SK-N-SH (cell line): Measurements from ENCODE around the gene TIMELESS. TPM values are rescaled to one million over a fixed set of nuclear protein-coding genes. Genes with fewer than 3 reads are reported as not detected.

Experiments
- CTCF ChIA-PET: fragments of 300-600, 350-600 bp; formaldehyde crosslinking; extraction: SDS; loops from one replicate; lab custom pipeline; 2021; lab: Yijun Ruan, JAX
- POLR2A ChIA-PET: fragments of 350-600 bp; sonication (Branson Sonifier 250); formaldehyde crosslinking; extraction: SDS; loops from one replicate; lab custom pipeline; 2020; ENCODE audit warnings: antibody characterized with exemption, inconsistent platforms; lab: Yijun Ruan, JAX
- DNase-seq: peaks from one replicate; pipeline ENCODE4 v3.0.0; 2012
- H2AFZ ChIP-seq: fragments of 200-600 bp; sonication (generic); 2 replicates; pipeline ENCODE4 v1.8.1; 2016; ENCODE audit warnings: antibody characterized with exemption, mild to moderate bottlenecking, low read depth
- H3F3A ChIP-seq: fragments of 200-600 bp; sonication (generic); replicated peaks from 2 replicates; pipeline ENCODE3; 2016; ENCODE audit warnings: antibody characterized with exemption, mild to moderate bottlenecking; ENCODE audit not compliant: insufficient read depth
- H3K27ac ChIP-seq, 2 experiments: fragments of 200-500 bp in 1 of 2; fragments of 200-600 bp in 1 of 2; sonication (Bioruptor generic) in 1 of 2; sonication (generic), shearing (Covaris generic) in 1 of 2; 2 replicates each; pipeline versions ENCODE4 v1.5.1 to v1.6.1; 2014 to 2016; ENCODE audit warnings: low read depth in 2 of 2, inconsistent platforms in 1 of 2, low read length in 1 of 2, mild to moderate bottlenecking in 1 of 2, mixed read lengths in 1 of 2
- H3K27me3 ChIP-seq: fragments of 200-600 bp; sonication (generic), shearing (Covaris generic); 2 replicates; pipeline ENCODE4 v1.6.1; 2016; ENCODE audit warnings: mixed run types; ENCODE audit not compliant: insufficient read depth
- H3K36me3 ChIP-seq, 2 experiments: fragments of 200-500 bp in 1 of 2; fragments of 200-600 bp in 1 of 2; sonication (Bioruptor generic) in 1 of 2; sonication (generic) in 1 of 2; replicated peaks in 1 of 2; 2 replicates each; pipeline versions ENCODE3 to v1.5.1; 2014 to 2016; ENCODE audit warnings: low read length in 1 of 2, mild to moderate bottlenecking in 1 of 2; ENCODE audit not compliant: insufficient read depth in 2 of 2, control insufficient read depth in 1 of 2
- H3K4me1 ChIP-seq, 2 experiments: fragments of 200-500 bp in 1 of 2; fragments of 200-600 bp in 1 of 2; sonication (Bioruptor generic) in 1 of 2; sonication (generic), shearing (Covaris generic) in 1 of 2; 2 replicates each; pipeline versions ENCODE4 v1.5.1 to v1.6.1; 2014 to 2016; ENCODE audit warnings: low read depth in 1 of 2, low read length in 1 of 2, mixed run types in 1 of 2; ENCODE audit not compliant: insufficient read depth in 2 of 2, control insufficient read depth in 1 of 2
- H3K4me2 ChIP-seq: fragments of 200-600 bp; sonication (generic), shearing (Covaris generic); 2 replicates; pipeline ENCODE4 v1.6.1; 2017; ENCODE audit warnings: mixed run types
- H3K4me3 ChIP-seq, 2 experiments: fragments of 200-500 bp in 1 of 2; fragments of 200-600 bp in 1 of 2; sonication (Bioruptor generic) in 1 of 2; sonication (generic), shearing (Covaris generic) in 1 of 2; 2 replicates each; pipeline versions ENCODE4 v1.5.1 to v1.8.1; 2014 to 2016; ENCODE audit warnings: low read depth in 2 of 2, inconsistent platforms in 1 of 2, low read length in 1 of 2, mild to moderate bottlenecking in 1 of 2, mixed read lengths in 1 of 2, moderate library complexity in 1 of 2
- H3K79me2 ChIP-seq: fragments of 200-600 bp; sonication (generic); 2 replicates; pipeline ENCODE4 v1.8.1; 2017; ENCODE audit warnings: mild to moderate bottlenecking; ENCODE audit not compliant: insufficient read depth
- H3K9ac ChIP-seq: fragments of 200-600 bp; sonication (generic); 2 replicates; pipeline ENCODE4 v1.6.1; 2017; ENCODE audit warnings: mixed run types
- H3K9me2 ChIP-seq: fragments of 200-600 bp; sonication (generic); 2 replicates; pipeline ENCODE4 v1.6.1; 2017; ENCODE audit warnings: mixed run types
- H3K9me3 ChIP-seq: fragments of 200-600 bp; sonication (generic); 2 replicates; pipeline ENCODE4 v1.6.1; 2017; ENCODE audit warnings: mixed run types, mild to moderate bottlenecking, moderate library complexity
- H4K20me1 ChIP-seq: fragments of 200-600 bp; sonication (generic); 2 replicates; pipeline ENCODE4 v1.6.1; 2017; ENCODE audit warnings: mild to moderate bottlenecking, mixed run types; ENCODE audit not compliant: insufficient read depth
- CHD2 ChIP-seq: fragments of 150-350 bp; IDR thresholded peaks from 2 replicates; pipeline ENCODE4 v1.6.1; 2018; ENCODE audit warnings: low read length; ENCODE audit not compliant: partially characterized antibody
- EP300 ChIP-seq, 2 experiments: IDR thresholded peaks; 2 replicates each; pipeline versions ENCODE4 v1.4.0 to v1.6.1; 2012; ENCODE audit warnings: borderline replicate concordance in 1 of 2, low read depth in 1 of 2, low read length in 1 of 2
- FOXJ3 ChIP-seq: sonication (generic); formaldehyde crosslinking; IDR thresholded peaks from 2 replicates; pipeline ENCODE4 v1.5.1; 2020; ENCODE audit warnings: mild to moderate bottlenecking, missing genetic modification reagents
- FOXM1 ChIP-seq: IDR thresholded peaks from 2 replicates; pipeline ENCODE4 v1.4.0; 2012; ENCODE audit warnings: low read depth, mild to moderate bottlenecking
- GABPA ChIP-seq: IDR thresholded peaks from 2 replicates; pipeline ENCODE4 v1.4.0; 2012; ENCODE audit warnings: low read depth, mild to moderate bottlenecking
- GATA2 ChIP-seq: sonication (generic); formaldehyde crosslinking; IDR thresholded peaks from 2 replicates; pipeline ENCODE4 v1.5.0; 2020; ENCODE audit warnings: mild to moderate bottlenecking, missing genetic modification reagents
- IRF3 ChIP-seq: fragments of 150-350 bp; IDR thresholded peaks from 2 replicates; pipeline ENCODE4 v1.6.1; 2016; ENCODE audit warnings: mild to moderate bottlenecking, low read depth, low read length
- JUND ChIP-seq: IDR thresholded peaks from 2 replicates; pipeline ENCODE4 v1.4.0; 2012
- MEF2A ChIP-seq: IDR thresholded peaks from 2 replicates; pipeline ENCODE4 v1.4.0; 2012; ENCODE audit warnings: low read depth, borderline replicate concordance
- MXI1 ChIP-seq: IDR thresholded peaks from 2 replicates; pipeline ENCODE4 v1.6.1; 2012; ENCODE audit warnings: mild to moderate bottlenecking, low read depth, low read length, improper control_type of control experiment
- NRF1 ChIP-seq: IDR thresholded peaks from 2 replicates; pipeline ENCODE4 v1.6.1; 2012; ENCODE audit warnings: low read depth, mild to moderate bottlenecking, low read length
- POLR2AphosphoS5 ChIP-seq: IDR thresholded peaks from 2 replicates; pipeline ENCODE4 v1.6.1; 2012; ENCODE audit warnings: low read depth, low read length
- RFX5 ChIP-seq: IDR thresholded peaks from 2 replicates; pipeline ENCODE4 v1.6.1; 2012; ENCODE audit warnings: mild to moderate bottlenecking, improper control_type of control experiment, low read length
- RXRA ChIP-seq: IDR thresholded peaks from 2 replicates; pipeline ENCODE4 v1.4.0; 2012; ENCODE audit warnings: low read depth, mild to moderate bottlenecking, borderline replicate concordance
- SIN3A ChIP-seq: IDR thresholded peaks from 2 replicates; pipeline ENCODE4 v1.6.1; 2012; ENCODE audit warnings: low read depth, mild to moderate bottlenecking, low read length, moderate library complexity, borderline replicate concordance
- TAF1 ChIP-seq: IDR thresholded peaks from 2 replicates; pipeline ENCODE4 v1.6.1; 2012; ENCODE audit warnings: low read depth, mild to moderate bottlenecking, low read length, moderate library complexity, borderline replicate concordance
- WGBS: methylation state at CpG from one replicate; pipeline ENCODE4 v1.1.6; 2017; ENCODE audit warnings: low lambda C conversion rate; 5-methylcytosine and 5-hydroxymethylcytosine counted together
- polyA plus RNA-seq, 3 experiments: library from polyadenylated mRNA; depleted of rRNA; stranded (reverse); fragments of >200 nt; gene quantifications; 2 replicates each; pipeline ENCODE4 v1.2.3, GENCODE V29; 2012
- TF ChIP-seq, protein P1 (sequence below): IDR thresholded peaks from 2 replicates; pipeline ENCODE4 v1.4.0; 2012; ENCODE audit warnings: low read depth
- TF ChIP-seq, protein P2 (sequence below): IDR thresholded peaks from 2 replicates; pipeline ENCODE4 v1.6.1; 2012; ENCODE audit warnings: mild to moderate bottlenecking, low read depth, low read length, moderate library complexity

The TIMELESS gene
- polyA plus RNA-seq, 1 of the 3 experiments (the other 2 are of a cell fraction) = 5.4 TPM

DNA sequence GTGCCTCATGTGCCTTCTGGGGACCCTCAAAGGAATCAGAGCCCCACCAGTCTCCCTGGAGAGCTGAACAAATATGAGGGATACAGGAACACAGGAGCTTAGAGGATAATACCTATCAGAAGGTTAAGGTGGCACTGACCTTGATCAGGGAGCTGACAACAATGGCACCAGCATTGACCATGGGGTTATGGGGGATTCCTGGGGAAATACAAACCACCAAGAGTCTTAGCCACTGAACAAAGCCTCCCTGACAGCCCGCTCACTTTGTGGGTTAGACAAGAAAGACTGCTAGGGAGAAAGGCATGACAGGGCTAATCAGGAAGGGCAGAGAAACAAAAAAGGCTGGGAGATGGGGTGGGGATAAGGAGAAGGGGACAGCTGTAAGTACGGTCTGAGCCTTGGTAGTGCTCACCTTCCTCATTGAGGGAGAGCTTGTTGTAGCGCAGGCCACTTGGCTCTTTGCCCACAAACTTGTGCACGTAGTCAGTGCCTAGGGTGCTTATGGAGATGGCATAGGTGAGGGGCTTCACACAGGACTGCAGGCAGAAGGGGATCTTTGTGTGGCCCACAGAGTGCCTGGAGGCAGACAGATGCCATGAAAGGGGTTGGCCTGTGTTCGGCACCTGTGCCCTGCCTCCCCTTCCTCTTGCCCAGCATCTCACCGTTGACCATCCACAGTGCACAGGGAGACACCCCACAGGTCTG, 28.4 kb upstream of the TIMELESS start:
- no peak for TF ChIP-seq TAF1
- no peak for TF ChIP-seq POLR2AphosphoS5
- TF ChIP-seq IRF3 = no peak
- no peak for TF ChIP-seq RXRA
- no peak for TF ChIP-seq SIN3A
- TF ChIP-seq, protein P1, sequence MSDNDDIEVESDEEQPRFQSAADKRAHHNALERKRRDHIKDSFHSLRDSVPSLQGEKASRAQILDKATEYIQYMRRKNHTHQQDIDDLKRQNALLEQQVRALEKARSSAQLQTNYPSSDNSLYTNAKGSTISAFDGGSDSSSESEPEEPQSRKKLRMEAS = no peak
- no peak for TF ChIP-seq EP300 (IDR thresholded peaks at IDR 0.05; ENCODE audit: borderline replicate concordance in 1 of 2, low read depth in 1 of 2, low read length in 1 of 2)
- TF ChIP-seq, protein P2, sequence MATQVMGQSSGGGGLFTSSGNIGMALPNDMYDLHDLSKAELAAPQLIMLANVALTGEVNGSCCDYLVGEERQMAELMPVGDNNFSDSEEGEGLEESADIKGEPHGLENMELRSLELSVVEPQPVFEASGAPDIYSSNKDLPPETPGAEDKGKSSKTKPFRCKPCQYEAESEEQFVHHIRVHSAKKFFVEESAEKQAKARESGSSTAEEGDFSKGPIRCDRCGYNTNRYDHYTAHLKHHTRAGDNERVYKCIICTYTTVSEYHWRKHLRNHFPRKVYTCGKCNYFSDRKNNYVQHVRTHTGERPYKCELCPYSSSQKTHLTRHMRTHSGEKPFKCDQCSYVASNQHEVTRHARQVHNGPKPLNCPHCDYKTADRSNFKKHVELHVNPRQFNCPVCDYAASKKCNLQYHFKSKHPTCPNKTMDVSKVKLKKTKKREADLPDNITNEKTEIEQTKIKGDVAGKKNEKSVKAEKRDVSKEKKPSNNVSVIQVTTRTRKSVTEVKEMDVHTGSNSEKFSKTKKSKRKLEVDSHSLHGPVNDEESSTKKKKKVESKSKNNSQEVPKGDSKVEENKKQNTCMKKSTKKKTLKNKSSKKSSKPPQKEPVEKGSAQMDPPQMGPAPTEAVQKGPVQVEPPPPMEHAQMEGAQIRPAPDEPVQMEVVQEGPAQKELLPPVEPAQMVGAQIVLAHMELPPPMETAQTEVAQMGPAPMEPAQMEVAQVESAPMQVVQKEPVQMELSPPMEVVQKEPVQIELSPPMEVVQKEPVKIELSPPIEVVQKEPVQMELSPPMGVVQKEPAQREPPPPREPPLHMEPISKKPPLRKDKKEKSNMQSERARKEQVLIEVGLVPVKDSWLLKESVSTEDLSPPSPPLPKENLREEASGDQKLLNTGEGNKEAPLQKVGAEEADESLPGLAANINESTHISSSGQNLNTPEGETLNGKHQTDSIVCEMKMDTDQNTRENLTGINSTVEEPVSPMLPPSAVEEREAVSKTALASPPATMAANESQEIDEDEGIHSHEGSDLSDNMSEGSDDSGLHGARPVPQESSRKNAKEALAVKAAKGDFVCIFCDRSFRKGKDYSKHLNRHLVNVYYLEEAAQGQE = no peak
- no peak for TF ChIP-seq MEF2A
- TF ChIP-seq FOXM1 = no peak
- TF ChIP-seq JUND = no peak
- TF ChIP-seq GABPA = no peak
- TF ChIP-seq GATA2 = no peak
- TF ChIP-seq CHD2 = no peak
- no peak for TF ChIP-seq RFX5
- TF ChIP-seq MXI1 = no peak
- TF ChIP-seq FOXJ3 (CRISPR knock-in tag) = no peak
- TF ChIP-seq NRF1 = no peak
- ChIA-PET CTCF (interaction anchor here (0.9 kb wide), 1 partner anchor 9 kb away, joined by 3 read pairs; the partner anchor contains the start of gene SPRYD4), POLR2A (interaction anchor here (0.5 kb wide), 1 partner anchor 977 kb away, joined by 4 read pairs; the partner anchor contains the start of gene INHBE)
- peaks cover 5 to 6% of the 10 kb centered on the region in 2 experiments for H3K36me3 ChIP-seq
- no peaks in the 10 kb centered on the region for H3F3A ChIP-seq
- H3K4me1 ChIP-seq = no peaks in the 10 kb centered on the region; a peak in 1 of 4 replicates
- WGBS = 92% methylated on average over 3 of the region's 6 CpGs
- no peak for DNase-seq
- H3K9me2 ChIP-seq = no peaks in the 10 kb centered on the region
- no peaks in the 10 kb centered on the region for H3K27me3 ChIP-seq
- H4K20me1 ChIP-seq = no peaks in the 10 kb centered on the region
- H3K9me3 ChIP-seq = no peaks in the 10 kb centered on the region
- no peak overlapping the region for H3K4me3 ChIP-seq
- H3K9ac ChIP-seq = no peak overlapping the region
- H2AFZ ChIP-seq = no peak overlapping the region
- H3K79me2 ChIP-seq = no peaks in the 10 kb centered on the region
- no peak overlapping the region for H3K27ac ChIP-seq
- no peak overlapping the region for H3K4me2 ChIP-seq
